Smooth muscle cell (in vitro differentiated cells): ENCODE results near the gene ERCC1. TPM values are rescaled to one million over a fixed set of nuclear protein-coding genes. Genes with fewer than 3 reads are reported as not detected.

ENCODE experiments used
- DNase-seq: peaks from one replicate; lab custom pipeline; 2025; ENCODE audit not compliant: unreplicated experiment; lab: John Stamatoyannopoulos, UW
- H2AFZ ChIP-seq: fragments of 200-600 bp; sonication (generic); 2 replicates; pipeline ENCODE4 v1.6.0; 2016; ENCODE audit warnings: antibody characterized with exemption, low read depth, mild to moderate bottlenecking
- H3F3A ChIP-seq: fragments of 200-600 bp; sonication (generic); 2 replicates; pipeline ENCODE4 v1.6.0; 2017; ENCODE audit warnings: antibody characterized with exemption, low read depth
- H3K27ac ChIP-seq: fragments of 200-600 bp; sonication (generic); 2 replicates; pipeline ENCODE4 v1.5.1; 2016; ENCODE audit warnings: low read depth, mild to moderate bottlenecking
- H3K27me3 ChIP-seq: fragments of 200-600 bp; sonication (generic); 2 replicates; pipeline ENCODE4 v1.6.1; 2016; ENCODE audit warnings: low read depth, mild to moderate bottlenecking
- H3K36me3 ChIP-seq: fragments of 200-600 bp; sonication (generic); 2 replicates; pipeline ENCODE4 v1.5.1; 2016; ENCODE audit warnings: low read depth
- H3K4me1 ChIP-seq: fragments of 200-600 bp; sonication (generic); 2 replicates; pipeline ENCODE4 v1.5.1; 2016; ENCODE audit warnings: low read depth
- H3K4me2 ChIP-seq: fragments of 200-600 bp; sonication (generic); 2 replicates; pipeline ENCODE4 v1.6.0; 2016; ENCODE audit warnings: mild to moderate bottlenecking
- H3K4me3 ChIP-seq: fragments of 200-600 bp; sonication (generic); 2 replicates; pipeline ENCODE4 v1.5.1; 2016; ENCODE audit warnings: mild to moderate bottlenecking
- H3K79me2 ChIP-seq: fragments of 200-600 bp; sonication (generic); 2 replicates; pipeline ENCODE4 v1.6.0; 2016; ENCODE audit warnings: low read depth, mild to moderate bottlenecking
- H3K9ac ChIP-seq: fragments of 200-600 bp; sonication (generic); 2 replicates; pipeline ENCODE4 v1.6.0; 2016; ENCODE audit warnings: low read depth
- H3K9me3 ChIP-seq: fragments of 200-600 bp; sonication (generic); replicated peaks from 2 replicates; pipeline ENCODE4 v1.5.1; 2016; ENCODE audit warnings: low read depth
- H4K20me1 ChIP-seq: fragments of 200-600 bp; sonication (generic); 2 replicates; pipeline ENCODE4 v1.6.0; 2016; ENCODE audit warnings: low read depth
- CTCF ChIP-seq: fragments of 200-600 bp; sonication (generic); IDR thresholded peaks from 2 replicates; pipeline ENCODE4 v1.5.1; 2017; ENCODE audit warnings: borderline replicate concordance, mild to moderate bottlenecking, antibody characterized with exemption; ENCODE audit not compliant: insufficient read depth, poor library complexity, severe bottlenecking
- WGBS: methylation state at CpG from one replicate; pipeline ENCODE4 v1.1.7; 2016; ENCODE audit warnings: low lambda C conversion rate; 5-methylcytosine and 5-hydroxymethylcytosine counted together
- polyA plus RNA-seq: library from polyadenylated mRNA; unstranded; fragments of >200 nt; fragmentation: Nextera tagmentation; extraction: Ambion mirVana; gene quantifications from 2 replicates; pipeline ENCODE4 v1.2.1, GENCODE V29; 2016
- total RNA-seq: library from RNA; depleted of rRNA; stranded (reverse); fragments of >200 nt; gene quantifications from 2 replicates; pipeline ENCODE4 v1.2.3, GENCODE V29; 2014

Gene ERCC1
- total and polyA plus RNA-seq, 2 experiments from 2014 or later, result 72.6 to 90.4 TPM

GRCh38 chr19:45385392-45386221 is 38.1 kb downstream of the ERCC1 start:
- DNase-seq, result no peak

GRCh38 chr19:45382426-45382825 is 41.3 kb downstream of the ERCC1 start:
- H2AFZ ChIP-seq, result no peak overlapping the region
- WGBS, result 95% methylated on average over 28 of the region's 29 CpGs
- no peak for TF ChIP-seq CTCF

More at GRCh38 chr19:45385392-45386221, 38.1 kb downstream of the ERCC1 start:
- Histone ChIP-seq H3K9ac (no peak overlapping the region), H2AFZ (no peak overlapping the region), H3K4me3 (no peak overlapping the region), H3K4me2 (no peak overlapping the region), H3K4me1 (no peaks in the 10 kb centered on the region), H3K9me3 (no peaks in the 10 kb centered on the region), H3K27ac (no peak overlapping the region), H3K79me2 (no peaks in the 10 kb centered on the region), H3F3A (no peaks in the 10 kb centered on the region), H3K27me3 (peaks cover 23% of the 10 kb centered on the region), H4K20me1 (no peaks in the 10 kb centered on the region), H3K36me3 (no peaks in the 10 kb centered on the region)
- TF ChIP-seq CTCF, result no peak
- 49% methylated on average over 75 of the region's 75 CpGs for WGBS

GRCh38 chr19:45380107-45380506 is 43.6 kb downstream of the ERCC1 start:
- WGBS, result 94% methylated on average over 1 of the region's 1 CpG
- H3K4me1 ChIP-seq, result no peaks in the 10 kb centered on the region
- H3F3A ChIP-seq, result no peaks in the 10 kb centered on the region
- H3K4me2 ChIP-seq, result no peak overlapping the region
- H4K20me1 ChIP-seq, result no peaks in the 10 kb centered on the region
- H3K79me2 ChIP-seq, result no peaks in the 10 kb centered on the region
- H3K36me3 ChIP-seq, result no peaks in the 10 kb centered on the region
- DNase-seq, result no peak
- H3K4me3 ChIP-seq, result no peak overlapping the region
- TF ChIP-seq CTCF, result no peak
- H3K9ac ChIP-seq, result no peak overlapping the region
- H2AFZ ChIP-seq, result no peak overlapping the region
- no peak overlapping the region for H3K27ac ChIP-seq
- no peaks in the 10 kb centered on the region for H3K9me3 ChIP-seq
- H3K27me3 ChIP-seq, result peaks cover 2% of the 10 kb centered on the region

More at GRCh38 chr19:45382426-45382825, 41.3 kb downstream of the ERCC1 start:
- no peak overlapping the region for H3K9ac ChIP-seq
- H3K4me2 ChIP-seq, result no peak overlapping the region
- H3K4me1 ChIP-seq, result no peaks in the 10 kb centered on the region
- no peak for DNase-seq
- H3K9me3 ChIP-seq, result no peaks in the 10 kb centered on the region
- no peak overlapping the region for H3K27ac ChIP-seq
- peaks cover 23% of the 10 kb centered on the region for H3K27me3 ChIP-seq
- H3K4me3 ChIP-seq, result no peak overlapping the region
- H3K36me3 ChIP-seq, result no peaks in the 10 kb centered on the region
- no peaks in the 10 kb centered on the region for H3F3A ChIP-seq
- H4K20me1 ChIP-seq, result no peaks in the 10 kb centered on the region
- no peaks in the 10 kb centered on the region for H3K79me2 ChIP-seq
